Measurements from ENCODE around the gene CENPP.

CENPP gene

DNA sequence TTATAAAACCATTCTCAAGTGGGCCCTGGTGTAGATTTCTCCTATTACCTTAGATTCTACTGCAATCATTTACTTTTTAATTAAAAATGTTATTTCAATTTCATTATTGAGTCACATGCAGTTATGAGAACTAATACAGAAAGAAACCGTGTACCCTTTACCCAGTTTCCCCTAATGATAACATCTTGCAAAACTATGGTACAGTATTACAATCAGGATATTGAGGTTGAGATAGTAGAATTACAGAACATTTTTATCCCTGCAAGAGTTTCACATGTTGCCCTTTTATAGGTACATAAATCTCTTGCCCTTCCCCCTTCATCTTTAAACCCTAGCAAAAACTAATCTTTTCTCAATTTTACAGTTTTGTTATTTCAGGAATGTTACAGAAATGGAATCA is 109.5 kb downstream of the CENPP start:
- TF ChIP-seq POLR2A (IDR thresholded peaks at IDR 0.05; ENCODE audit: low read depth, low read length), result no peak
- FAIRE-seq, result no peak
- DNase-seq (ENCODE audit: insufficient read length, low spot score), result no peak

DNA sequence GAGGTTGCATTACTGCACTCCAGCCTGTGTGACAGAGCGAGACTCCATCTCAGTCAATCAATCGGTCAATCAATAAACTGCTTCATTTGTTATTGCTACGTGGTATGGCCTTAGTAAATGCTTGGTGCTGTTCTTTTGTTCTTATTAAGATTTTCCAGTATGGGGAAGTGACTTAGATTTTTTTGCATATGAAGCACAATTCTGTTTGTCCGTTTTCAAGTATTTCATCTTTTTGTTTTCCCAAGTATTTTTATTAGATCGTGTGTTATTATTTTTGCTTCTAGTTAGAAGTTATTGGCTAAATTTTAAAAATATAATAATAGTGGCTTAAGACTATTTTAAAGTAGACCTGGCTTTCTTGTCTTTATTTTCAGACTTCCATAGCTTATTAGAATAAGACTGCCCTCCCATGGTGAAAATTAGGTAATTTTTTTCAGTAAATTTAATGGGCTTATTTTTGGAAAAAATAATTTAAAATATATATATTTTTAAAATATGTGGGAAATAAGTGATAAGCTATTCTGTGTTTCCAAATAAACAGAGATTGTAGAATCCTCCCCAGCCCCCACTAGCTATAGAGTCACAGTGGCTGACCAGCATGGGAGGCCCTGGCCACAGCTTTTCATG is 113.3 kb downstream of the CENPP start:
- FAIRE-seq, result peak; percentile 55
- DNase-seq (ENCODE audit: insufficient read length, low spot score), result no peak
- TF ChIP-seq POLR2A (IDR thresholded peaks at IDR 0.05; ENCODE audit: low read depth, low read length), result no peak

DNA sequence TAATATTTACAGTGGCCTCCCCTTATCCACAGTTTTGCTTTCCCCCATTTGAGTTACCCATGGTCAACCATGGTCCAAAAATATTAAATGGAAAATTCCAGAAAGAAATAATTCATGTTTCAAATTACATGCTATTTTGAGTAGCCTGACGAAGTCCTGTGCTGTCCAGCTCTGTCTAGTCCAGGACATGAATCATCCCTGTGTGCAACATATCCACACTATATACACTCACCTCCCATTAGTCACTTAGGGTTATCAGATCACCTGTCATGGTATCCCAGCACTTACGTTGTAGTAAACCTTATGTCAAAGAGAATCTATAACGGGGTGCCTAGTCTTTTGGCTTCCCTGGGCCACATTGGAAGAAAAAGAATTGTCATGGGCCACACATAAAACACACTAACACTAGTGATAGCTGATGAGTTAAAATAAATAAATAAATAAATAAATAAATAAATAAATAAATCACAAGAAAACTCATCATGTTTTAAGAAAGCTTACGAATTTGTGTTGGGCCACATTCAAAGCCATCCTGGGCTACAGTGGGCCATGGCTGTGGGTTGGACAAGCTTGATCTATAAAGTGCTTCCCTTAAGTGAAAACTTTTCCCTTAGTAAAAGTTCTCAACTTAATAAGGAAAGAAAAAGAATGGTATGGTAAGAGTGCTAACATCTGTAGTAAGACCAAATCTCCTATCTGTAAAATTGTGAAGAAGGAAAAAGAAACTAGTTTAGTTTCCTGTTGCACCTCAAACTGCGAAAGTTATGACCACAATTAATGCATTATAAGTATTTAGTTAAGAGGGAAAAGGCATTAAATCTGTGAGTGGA is 114.4 kb downstream of the CENPP start:
- peak; percentile 34 for DNase-seq (ENCODE audit: insufficient read length, low spot score)
- TF ChIP-seq POLR2A (IDR thresholded peaks at IDR 0.05; ENCODE audit: low read depth, low read length), result no peak
- peak; percentile 98 for FAIRE-seq

DNA sequence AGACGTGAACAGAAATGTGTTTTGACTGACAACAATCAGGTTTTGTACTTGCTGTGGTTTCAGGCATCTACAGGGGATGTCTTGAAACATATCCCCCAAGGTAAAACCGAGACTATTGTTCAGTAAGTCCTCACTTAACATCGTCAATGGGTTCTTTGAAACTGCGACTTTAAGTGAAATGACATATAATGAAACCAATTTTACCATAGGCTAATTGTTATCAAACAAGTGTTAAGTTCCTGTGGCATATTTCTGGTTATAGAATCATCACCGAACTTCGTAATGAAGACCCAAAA is 114.9 kb downstream of the CENPP start:
- FAIRE-seq (peak; percentile 71), DNase-seq (ENCODE audit: insufficient read length, low spot score) (no peak)
- TF ChIP-seq POLR2A (IDR thresholded peaks at IDR 0.05; ENCODE audit: low read depth, low read length), result no peak

DNA sequence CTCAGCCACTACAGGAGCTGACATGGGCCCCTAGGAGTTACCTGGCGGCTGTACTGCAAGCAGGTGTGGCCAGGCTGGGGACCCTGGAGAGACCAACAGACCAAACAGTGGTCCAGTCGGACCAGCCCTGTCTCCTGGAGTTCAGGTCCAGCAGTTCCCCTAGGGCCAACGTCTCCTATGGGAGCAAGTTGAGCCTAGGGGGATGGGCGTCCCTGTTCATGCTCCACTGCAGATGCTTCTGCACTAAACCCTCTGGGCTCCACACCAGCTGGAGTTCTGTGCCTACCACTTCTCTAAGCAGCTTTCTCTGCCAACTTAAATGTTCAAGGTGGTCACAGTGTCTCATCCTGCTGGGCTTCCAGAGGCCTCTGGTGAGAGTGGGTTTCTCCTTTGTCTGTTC is 119.1 kb downstream of the CENPP start:
- DNase-seq (ENCODE audit: insufficient read length, low spot score) (no peak), FAIRE-seq (no peak)

DNA sequence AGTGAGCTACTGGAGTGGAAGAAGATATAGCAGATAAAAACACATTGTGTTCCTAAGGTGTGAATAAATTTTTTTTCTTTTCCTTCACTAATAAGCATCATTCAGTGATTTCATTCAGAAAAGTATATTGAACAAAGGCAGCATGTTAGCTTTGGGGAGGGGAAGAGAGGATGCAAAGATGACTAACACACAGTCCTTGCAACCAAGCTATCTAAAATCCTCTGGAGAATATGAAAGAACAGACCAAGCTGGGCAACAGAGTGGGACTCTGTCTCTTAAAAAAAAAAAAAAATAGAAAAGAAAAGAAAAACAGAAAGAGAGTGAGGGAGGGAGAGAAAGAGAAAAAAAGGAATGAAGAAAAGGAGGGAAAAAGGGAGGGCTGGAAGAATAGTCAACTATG is 120.8 kb downstream of the CENPP start:
- no peak for DNase-seq (ENCODE audit: insufficient read length, low spot score)
- no peak for FAIRE-seq
- TF ChIP-seq POLR2A (IDR thresholded peaks at IDR 0.05; ENCODE audit: low read depth, low read length), result no peak

More for the DNA sequence above, 119.1 kb downstream of the CENPP start:
- no peak for TF ChIP-seq POLR2A (IDR thresholded peaks at IDR 0.05; ENCODE audit: low read depth, low read length)

DNA sequence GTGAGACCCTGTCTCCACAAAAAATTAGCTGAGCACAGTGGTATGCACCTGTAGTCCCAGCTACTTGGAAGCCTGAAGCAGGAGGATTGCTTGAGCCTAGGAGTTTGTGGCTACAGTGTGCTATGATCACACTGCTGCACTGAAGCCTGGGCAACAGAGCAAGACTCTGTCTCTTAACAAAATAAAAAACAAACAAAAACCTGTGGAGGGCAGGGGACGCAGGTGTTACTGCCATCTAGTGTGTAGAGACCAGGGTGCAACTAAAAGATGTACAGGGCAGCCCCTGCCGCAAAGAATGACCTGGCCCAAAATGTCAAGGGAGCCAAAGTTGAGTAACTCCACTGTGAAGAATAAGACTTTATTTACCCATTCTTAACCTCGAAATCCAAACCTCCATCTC is 129.5 kb downstream of the CENPP start:
- TF ChIP-seq POLR2A (IDR thresholded peaks at IDR 0.05; ENCODE audit: low read depth, low read length), result no peak
- peak; percentile 14 for DNase-seq (ENCODE audit: insufficient read length, low spot score)
- FAIRE-seq, result peak; percentile 94

DNA sequence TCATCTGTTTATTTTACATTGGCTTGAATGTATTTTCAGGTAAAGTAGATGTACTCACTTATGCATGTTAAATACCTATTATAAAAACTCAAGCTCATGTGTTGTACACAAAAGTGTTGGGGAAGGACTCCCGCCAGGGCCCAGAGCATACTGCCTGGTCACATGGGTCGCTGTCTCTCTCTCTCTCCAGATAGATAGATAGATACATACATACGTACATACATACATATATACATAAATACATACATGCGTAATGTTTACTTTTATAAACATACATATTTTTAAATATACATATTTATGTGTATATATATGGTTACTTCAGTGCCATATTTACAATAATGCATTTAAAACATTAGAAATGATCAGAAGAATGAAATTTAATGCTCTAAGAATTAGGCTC is 131.8 kb downstream of the CENPP start:
- no peak for TF ChIP-seq POLR2A (IDR thresholded peaks at IDR 0.05; ENCODE audit: low read depth, low read length)
- FAIRE-seq (peak; percentile 64), DNase-seq (ENCODE audit: insufficient read length, low spot score) (no peak)

DNA sequence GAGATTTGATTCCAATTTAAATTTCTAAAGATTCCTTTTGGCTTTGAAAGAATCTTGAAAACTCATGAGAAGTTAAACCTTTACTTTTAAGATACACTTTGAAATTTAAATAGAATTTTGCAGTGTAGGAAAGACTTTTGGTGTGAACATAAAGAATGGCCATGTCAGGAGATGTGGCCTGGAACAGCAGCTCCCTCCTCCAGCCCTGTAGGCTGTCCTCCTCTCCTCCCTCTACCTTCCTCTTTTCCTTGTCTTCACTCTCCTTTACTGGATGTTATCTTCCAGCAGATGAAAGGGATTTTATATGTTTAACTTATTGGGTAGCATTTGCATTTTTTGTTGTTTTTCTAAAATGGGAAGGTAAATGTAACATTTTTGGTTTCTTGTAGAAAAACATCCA is 137.6 kb downstream of the CENPP start:
- no peak for TF ChIP-seq POLR2A (IDR thresholded peaks at IDR 0.05; ENCODE audit: low read depth, low read length)
- FAIRE-seq (no peak), DNase-seq (ENCODE audit: insufficient read length, low spot score) (no peak)

DNA sequence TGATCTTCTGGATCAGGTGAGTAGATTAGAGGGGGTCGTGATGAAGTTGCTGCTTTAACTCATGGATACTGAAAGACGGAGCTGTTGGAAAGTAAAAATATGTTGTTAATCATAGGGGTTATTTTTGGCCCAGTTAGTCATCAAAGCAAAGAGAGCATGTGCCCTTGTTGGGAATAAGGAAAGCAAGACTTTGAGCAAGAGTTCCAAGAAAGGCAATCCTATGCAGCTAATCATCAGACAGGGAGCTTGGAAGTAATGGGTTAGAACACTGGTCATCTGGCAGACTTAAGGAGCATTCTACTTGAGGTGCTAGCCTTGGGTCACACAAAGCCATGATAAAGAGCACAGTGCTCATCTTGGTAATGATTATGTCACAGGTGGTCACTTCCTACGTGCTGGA is 138.2 kb downstream of the CENPP start:
- TF ChIP-seq POLR2A (IDR thresholded peaks at IDR 0.05; ENCODE audit: low read depth, low read length), result no peak
- FAIRE-seq, result peak; percentile 92

DNA sequence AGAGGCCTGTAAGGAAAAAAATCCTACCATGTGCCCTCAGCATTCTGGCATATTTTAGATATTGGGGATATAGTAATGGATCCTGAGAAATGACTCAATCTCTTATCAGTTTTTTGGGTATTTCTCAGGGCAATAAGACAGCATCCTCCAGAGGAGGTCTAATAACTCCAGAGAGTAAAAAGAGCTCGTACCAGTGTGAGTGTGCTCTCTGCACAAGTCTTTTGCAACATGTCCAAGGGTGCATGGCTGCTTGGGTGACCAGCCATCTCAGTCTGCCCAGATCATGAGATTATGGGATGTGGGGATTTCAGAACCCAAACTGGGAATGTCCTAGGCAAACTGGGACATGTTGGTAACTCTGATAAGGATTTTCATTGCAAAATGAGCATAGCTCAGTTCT is 141.3 kb downstream of the CENPP start:
- no peak for DNase-seq (ENCODE audit: insufficient read length, low spot score)
- no peak for TF ChIP-seq POLR2A (IDR thresholded peaks at IDR 0.05; ENCODE audit: low read depth, low read length)
- no peak for FAIRE-seq

More for the DNA sequence above, 138.2 kb downstream of the CENPP start:
- peak; percentile 19 for DNase-seq (ENCODE audit: insufficient read length, low spot score)

DNA sequence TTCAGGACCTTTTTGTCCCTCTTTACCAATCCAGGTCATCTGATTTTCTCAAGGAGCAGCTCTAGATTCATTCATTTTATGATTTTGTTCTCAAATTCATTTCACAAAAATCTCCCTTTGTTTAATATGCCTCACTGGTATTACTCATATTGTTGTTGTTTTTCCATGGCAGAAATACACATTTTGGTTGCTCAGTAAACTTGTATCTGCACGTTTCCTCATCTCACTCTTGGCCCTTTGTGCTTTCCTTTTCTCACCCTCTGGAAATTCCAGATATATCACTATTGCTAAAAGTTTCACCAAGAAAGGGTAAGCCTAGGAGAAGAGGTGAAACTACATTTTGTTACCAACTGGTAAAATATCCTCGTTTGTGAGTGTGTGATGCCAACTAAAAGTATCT is 141.8 kb downstream of the CENPP start:
- FAIRE-seq, result no peak
- DNase-seq (ENCODE audit: insufficient read length, low spot score), result no peak
- TF ChIP-seq POLR2A (IDR thresholded peaks at IDR 0.05; ENCODE audit: low read depth, low read length), result no peak

DNA sequence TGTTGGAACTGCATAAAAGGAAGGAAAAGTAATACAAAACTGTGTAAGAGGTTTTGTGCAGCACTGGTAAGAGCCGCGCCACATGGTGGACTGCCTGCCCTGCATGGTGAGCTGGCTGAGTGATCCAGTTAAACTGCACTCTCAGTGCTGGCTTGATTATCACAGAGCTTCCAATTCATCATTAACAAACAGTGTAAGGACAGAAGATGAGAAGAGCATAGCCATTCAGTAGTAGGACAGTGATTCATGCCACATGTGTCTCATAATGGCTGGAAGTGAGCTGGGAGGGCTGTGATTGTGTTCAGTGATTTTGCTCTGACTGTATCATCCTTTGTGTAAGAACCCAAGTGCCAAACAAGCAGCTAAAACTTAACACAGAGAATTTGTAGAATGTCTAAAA is 142.5 kb downstream of the CENPP start:
- TF ChIP-seq POLR2A (IDR thresholded peaks at IDR 0.05; ENCODE audit: low read depth, low read length), result no peak
- DNase-seq (ENCODE audit: insufficient read length, low spot score) (no peak), FAIRE-seq (peak; percentile 73)

DNA sequence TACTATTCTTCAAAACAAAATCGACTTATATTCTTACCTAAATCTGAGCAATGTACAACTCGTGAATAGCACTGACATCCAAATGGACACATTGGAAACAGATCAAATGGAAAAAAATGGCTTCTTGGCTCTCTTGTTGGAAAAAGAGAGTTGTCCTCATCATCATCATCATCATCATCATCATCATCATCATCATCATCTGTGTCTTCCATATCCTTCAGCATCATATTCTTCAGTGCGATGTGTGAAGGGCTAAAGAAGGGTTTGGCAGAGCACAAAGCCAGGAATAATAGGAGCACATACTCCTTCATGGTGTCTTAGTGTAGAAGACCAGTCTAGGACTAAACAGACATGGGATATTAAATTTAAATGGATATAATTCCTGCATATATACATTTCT is 148.8 kb downstream of the CENPP start:
- peak; percentile 38 for FAIRE-seq
- TF ChIP-seq POLR2A (IDR thresholded peaks at IDR 0.05; ENCODE audit: low read depth, low read length), result no peak
- DNase-seq (ENCODE audit: insufficient read length, low spot score), result no peak

DNA sequence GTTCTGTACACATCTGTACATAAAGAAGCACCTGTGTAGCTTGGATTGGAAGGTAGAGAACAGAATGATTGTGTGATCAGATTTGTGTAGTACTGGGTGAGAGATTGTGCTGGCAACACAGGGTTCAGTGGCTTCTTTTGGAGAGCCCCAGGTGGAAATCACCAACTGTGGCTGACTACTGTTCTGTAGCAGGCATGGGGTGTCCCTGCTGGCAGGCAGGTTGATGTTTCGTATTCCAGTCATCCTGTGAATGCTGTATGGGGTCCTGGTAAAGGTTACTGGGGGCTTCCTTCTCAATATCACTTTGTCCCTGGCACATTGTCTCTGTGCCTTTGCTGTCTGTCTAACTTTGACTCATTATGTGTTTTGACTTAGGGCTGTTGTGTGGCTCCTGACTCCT is 151.2 kb downstream of the CENPP start:
- no peak for FAIRE-seq
- no peak for DNase-seq (ENCODE audit: insufficient read length, low spot score)
- no peak for TF ChIP-seq POLR2A (IDR thresholded peaks at IDR 0.05; ENCODE audit: low read depth, low read length)

All from H54 (cell line).